ENCODE data around the gene ATP8A1. TPM values are rescaled to one million over a fixed set of nuclear protein-coding genes. Genes with fewer than 3 reads are reported as not detected.

The ATP8A1 gene
- total and polyA plus RNA-seq, 2 of the 8 experiments (the other 6 are each of a cell fraction or from before 2014, with no cell fraction given): 3.7 to 14.9 TPM

- TF ChIP-seq, protein P1, sequence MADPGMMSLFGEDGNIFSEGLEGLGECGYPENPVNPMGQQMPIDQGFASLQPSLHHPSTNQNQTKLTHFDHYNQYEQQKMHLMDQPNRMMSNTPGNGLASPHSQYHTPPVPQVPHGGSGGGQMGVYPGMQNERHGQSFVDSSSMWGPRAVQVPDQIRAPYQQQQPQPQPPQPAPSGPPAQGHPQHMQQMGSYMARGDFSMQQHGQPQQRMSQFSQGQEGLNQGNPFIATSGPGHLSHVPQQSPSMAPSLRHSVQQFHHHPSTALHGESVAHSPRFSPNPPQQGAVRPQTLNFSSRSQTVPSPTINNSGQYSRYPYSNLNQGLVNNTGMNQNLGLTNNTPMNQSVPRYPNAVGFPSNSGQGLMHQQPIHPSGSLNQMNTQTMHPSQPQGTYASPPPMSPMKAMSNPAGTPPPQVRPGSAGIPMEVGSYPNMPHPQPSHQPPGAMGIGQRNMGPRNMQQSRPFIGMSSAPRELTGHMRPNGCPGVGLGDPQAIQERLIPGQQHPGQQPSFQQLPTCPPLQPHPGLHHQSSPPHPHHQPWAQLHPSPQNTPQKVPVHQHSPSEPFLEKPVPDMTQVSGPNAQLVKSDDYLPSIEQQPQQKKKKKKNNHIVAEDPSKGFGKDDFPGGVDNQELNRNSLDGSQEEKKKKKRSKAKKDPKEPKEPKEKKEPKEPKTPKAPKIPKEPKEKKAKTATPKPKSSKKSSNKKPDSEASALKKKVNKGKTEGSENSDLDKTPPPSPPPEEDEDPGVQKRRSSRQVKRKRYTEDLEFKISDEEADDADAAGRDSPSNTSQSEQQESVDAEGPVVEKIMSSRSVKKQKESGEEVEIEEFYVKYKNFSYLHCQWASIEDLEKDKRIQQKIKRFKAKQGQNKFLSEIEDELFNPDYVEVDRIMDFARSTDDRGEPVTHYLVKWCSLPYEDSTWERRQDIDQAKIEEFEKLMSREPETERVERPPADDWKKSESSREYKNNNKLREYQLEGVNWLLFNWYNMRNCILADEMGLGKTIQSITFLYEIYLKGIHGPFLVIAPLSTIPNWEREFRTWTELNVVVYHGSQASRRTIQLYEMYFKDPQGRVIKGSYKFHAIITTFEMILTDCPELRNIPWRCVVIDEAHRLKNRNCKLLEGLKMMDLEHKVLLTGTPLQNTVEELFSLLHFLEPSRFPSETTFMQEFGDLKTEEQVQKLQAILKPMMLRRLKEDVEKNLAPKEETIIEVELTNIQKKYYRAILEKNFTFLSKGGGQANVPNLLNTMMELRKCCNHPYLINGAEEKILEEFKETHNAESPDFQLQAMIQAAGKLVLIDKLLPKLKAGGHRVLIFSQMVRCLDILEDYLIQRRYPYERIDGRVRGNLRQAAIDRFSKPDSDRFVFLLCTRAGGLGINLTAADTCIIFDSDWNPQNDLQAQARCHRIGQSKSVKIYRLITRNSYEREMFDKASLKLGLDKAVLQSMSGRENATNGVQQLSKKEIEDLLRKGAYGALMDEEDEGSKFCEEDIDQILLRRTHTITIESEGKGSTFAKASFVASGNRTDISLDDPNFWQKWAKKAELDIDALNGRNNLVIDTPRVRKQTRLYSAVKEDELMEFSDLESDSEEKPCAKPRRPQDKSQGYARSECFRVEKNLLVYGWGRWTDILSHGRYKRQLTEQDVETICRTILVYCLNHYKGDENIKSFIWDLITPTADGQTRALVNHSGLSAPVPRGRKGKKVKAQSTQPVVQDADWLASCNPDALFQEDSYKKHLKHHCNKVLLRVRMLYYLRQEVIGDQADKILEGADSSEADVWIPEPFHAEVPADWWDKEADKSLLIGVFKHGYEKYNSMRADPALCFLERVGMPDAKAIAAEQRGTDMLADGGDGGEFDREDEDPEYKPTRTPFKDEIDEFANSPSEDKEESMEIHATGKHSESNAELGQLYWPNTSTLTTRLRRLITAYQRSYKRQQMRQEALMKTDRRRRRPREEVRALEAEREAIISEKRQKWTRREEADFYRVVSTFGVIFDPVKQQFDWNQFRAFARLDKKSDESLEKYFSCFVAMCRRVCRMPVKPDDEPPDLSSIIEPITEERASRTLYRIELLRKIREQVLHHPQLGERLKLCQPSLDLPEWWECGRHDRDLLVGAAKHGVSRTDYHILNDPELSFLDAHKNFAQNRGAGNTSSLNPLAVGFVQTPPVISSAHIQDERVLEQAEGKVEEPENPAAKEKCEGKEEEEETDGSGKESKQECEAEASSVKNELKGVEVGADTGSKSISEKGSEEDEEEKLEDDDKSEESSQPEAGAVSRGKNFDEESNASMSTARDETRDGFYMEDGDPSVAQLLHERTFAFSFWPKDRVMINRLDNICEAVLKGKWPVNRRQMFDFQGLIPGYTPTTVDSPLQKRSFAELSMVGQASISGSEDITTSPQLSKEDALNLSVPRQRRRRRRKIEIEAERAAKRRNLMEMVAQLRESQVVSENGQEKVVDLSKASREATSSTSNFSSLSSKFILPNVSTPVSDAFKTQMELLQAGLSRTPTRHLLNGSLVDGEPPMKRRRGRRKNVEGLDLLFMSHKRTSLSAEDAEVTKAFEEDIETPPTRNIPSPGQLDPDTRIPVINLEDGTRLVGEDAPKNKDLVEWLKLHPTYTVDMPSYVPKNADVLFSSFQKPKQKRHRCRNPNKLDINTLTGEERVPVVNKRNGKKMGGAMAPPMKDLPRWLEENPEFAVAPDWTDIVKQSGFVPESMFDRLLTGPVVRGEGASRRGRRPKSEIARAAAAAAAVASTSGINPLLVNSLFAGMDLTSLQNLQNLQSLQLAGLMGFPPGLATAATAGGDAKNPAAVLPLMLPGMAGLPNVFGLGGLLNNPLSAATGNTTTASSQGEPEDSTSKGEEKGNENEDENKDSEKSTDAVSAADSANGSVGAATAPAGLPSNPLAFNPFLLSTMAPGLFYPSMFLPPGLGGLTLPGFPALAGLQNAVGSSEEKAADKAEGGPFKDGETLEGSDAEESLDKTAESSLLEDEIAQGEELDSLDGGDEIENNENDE (IDR thresholded peaks at IDR 0.05; ENCODE audit: insufficient replicate concordance, low read length): no peak
- no peak for TF ChIP-seq FOSL1 (IDR thresholded peaks at IDR 0.05; ENCODE audit: insufficient read depth, low read depth, low read length)
- no peak for TF ChIP-seq KDM1A (IDR thresholded peaks at IDR 0.05; ENCODE audit: borderline replicate concordance, low read length)
- TF ChIP-seq POU5F1 (IDR thresholded peaks at IDR 0.05; ENCODE audit: low read depth, low read length): no peak
Measured at GRCh38 chr4:42566835-42567234, 90.1 kb downstream of the ATP8A1 start (continued).
